GM18907 (cell line): ENCODE data around the gene RBKS.
A peak's percentile ranks its signal among the peaks of the same experiment; 100 is the strongest.
"Not testable (repeated sequence)": the region's sequence is repeated elsewhere in the genome, so short reads cannot be mapped to it uniquely, and the experiment has no call there.

Source experiments
- ATAC-seq: cut with Tn5 transposase; IDR thresholded peaks from one replicate; pipeline ENCODE4 v1.9.1; 2021; ENCODE audit warnings: mild to moderate bottlenecking, moderate library complexity; ENCODE audit not compliant: unreplicated experiment

Gene RBKS

GRCh38 chr2:27907547-27907946, 17.4 kb upstream of the RBKS start:
- no peak for ATAC-seq

- ATAC-seq: no peak
Observed at GRCh38 chr2:27906074-27906473, 15.9 kb upstream of the RBKS start.

DNA sequence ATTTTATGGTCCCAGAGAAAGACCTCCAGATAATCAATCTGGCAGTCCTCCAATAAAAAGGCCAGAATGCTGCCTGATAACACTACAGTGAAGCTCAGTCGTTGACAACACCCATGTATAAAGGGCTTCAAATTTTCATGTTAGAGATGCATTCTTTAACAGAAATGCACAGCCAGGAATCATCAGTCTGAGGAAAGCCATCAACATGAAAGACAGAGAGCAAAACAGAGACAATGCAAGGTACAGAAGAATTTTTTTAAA, 14.1 kb upstream of the RBKS start:
- no peak for ATAC-seq

GRCh38 chr2:27903649-27904404, 13.6 kb upstream of the RBKS start:
- ATAC-seq: no peak

DNA sequence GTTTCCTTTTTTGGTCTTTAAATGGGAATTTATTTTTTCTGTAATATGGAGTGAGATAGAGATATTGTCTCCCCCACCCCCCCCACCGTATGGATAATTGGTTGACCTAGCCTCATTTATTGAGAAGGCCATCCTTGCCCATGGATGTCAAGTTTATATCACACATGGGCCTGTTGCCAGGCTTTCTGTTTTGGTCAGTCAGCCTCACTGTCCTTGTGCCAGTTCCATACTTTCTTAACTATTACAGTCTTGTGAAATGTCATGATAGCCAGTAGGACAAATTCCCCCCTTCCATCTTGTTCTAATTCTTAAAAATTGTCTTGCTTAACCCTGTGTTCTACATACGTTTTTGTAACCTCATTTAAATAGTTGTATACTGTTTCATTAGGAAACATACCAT, 12.8 kb upstream of the RBKS start:
- ATAC-seq: no peak

DNA sequence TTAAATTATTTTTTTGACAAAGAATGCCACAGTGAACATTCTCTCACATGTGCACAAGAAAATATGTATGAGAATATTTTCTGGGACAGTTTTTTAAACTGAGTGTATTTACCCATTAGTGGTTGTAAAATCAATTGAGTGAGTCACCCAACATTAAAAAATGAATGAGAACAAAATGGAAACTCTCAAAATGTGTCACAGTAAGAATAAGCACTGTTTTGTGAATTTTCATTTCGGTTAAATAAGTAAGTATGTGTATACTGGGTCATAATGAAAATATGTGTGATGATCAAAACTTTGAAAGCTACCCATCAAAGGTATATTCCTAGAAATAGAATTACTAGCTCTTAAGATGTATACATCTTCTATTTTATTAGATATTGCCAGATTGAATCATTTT, 11.9 kb upstream of the RBKS start:
- ATAC-seq: no peak

- no peak for ATAC-seq
Observed at GRCh38 chr2:27901234-27901633, 11.0 kb upstream of the RBKS start.

DNA sequence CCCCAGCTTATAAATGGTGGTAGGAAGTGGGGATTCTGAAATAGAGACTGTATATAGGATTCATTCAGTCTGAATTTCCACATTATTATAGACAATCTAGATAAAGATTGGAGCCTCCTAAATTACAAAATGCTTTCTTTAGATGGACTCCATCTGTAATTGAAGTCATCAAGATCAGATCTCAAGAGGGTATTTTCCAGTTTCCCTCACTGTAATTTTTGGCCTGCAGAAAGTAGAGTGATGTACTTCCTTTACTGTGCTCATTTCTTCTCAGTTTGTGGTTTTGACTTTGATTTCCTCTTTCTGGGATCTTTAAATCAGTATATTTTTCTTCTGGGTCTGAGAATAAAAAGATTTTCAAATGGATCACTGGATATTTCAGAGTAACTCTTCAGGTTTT, 7.5 kb upstream of the RBKS start:
- no peak for ATAC-seq

- no peak for ATAC-seq
Observed at GRCh38 chr2:27893006-27893405, 2.8 kb upstream of the RBKS start.

GRCh38 chr2:27891673-27892105, 1.5 kb upstream of the RBKS start:
- ATAC-seq: no peak

GRCh38 chr2:27890924-27891672, 911 bp upstream of the RBKS start:
- peak; percentile 27 for ATAC-seq

GRCh38 chr2:27889774-27890145, 427 bp downstream of the RBKS start:
- ATAC-seq: no peak

DNA sequence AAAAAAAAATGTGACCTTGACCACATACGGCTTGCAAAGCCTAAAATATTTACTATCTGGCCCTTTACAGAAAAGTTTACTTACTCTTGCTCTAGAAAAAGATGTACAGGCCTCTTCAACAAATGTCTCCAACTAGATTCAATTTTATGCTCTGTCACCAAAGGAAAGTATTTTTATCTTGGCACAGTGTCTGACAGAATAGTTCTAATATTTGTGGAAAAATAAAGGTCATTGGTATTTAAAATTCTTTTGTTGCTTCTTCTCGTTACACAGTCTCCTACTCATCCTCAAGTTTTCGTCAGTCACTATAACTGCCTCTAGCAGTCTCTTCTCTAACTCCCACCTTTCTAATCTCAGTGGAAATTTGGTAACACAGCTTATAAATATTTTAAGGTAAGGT, 1.4 kb downstream of the RBKS start:
- ATAC-seq: no peak

DNA sequence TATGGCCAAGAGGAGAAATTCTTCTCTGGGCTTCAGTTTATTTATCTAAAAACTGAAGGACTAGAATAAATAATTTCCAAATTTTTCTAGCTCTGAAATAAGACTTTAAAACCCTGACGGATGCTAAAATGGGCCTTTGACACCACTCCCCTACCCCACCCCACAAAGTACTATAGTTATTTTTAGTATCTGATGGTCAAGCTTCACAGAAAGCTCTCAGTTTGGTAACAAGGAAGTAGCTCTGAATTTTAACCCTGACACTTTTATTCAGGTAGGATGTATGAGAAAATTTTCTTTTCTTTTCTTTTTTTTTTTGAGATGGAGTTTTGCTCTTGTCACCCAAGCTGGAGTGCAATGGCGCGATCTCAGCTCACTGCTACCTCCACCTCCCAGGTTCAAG, 2.4 kb downstream of the RBKS start:
- no peak for ATAC-seq

DNA sequence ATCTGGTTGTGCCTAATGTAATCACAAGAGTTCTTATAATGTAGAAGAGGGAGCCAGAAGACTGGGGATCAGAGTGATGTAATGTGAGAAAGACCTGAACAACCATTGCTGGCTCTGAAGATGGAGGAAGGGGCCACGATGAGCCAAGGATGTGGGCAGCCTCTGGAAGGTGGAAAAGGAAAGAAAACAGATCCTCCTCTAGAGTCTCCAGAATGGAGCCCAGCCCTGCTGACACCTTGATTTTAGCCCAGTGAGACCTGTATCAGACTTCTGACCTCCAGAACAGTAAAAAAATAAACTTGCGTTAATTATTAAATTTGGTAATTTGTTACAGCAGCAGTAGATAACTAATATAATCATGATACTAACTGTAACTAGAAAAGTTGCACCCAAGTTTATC, 3.1 kb downstream of the RBKS start:
- no peak for ATAC-seq

- ATAC-seq: no peak
Observed at GRCh38 chr2:27886322-27886721, 3.9 kb downstream of the RBKS start.

GRCh38 chr2:27885661-27886060, 4.5 kb downstream of the RBKS start:
- ATAC-seq: no peak

GRCh38 chr2:27885234-27885633, 5.0 kb downstream of the RBKS start:
- ATAC-seq: no peak

DNA sequence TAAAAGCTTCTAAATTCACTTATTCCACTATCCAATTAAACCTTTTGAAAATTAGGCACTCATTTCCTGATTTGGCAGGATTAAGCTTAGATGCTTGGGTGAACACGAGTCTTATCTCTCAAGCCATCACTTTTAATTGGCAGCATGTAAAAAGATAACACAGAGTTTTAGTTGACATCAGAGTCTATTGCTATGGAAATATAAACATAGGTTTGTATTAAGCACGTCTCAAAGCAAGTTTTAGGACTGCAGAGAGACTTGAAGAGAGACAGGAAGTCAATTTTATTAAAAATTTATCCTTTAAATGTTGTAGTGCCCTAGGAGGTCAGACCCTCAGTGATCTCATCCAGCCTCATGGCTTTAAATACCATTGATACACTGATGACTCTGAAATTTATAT, 5.6 kb downstream of the RBKS start:
- no peak for ATAC-seq

GRCh38 chr2:27882584-27882922, 7.6 kb downstream of the RBKS start:
- ATAC-seq: not testable (repeated sequence)

- not testable (repeated sequence) for ATAC-seq
Observed at GRCh38 chr2:27881815-27882583, 8.2 kb downstream of the RBKS start.

GRCh38 chr2:27878825-27879224, 11.4 kb downstream of the RBKS start:
- ATAC-seq: no peak
